HG02642 (cell line): ENCODE measurements around the gene TCFL5.

Experiments used
- ATAC-seq: cut with Tn5 transposase; IDR thresholded peaks from one replicate; pipeline ENCODE4 v1.9.1; 2021; ENCODE audit warnings: mild to moderate bottlenecking; ENCODE audit not compliant: unreplicated experiment, poor library complexity

The TCFL5 gene

GRCh38 chr20:62802026-62802712 is 59.5 kb downstream of the TCFL5 start:
- no peak for ATAC-seq

- ATAC-seq, result no peak
Measured at GRCh38 chr20:62801284-62802010, 60.2 kb downstream of the TCFL5 start.

GRCh38 chr20:62800314-62801259 is 61.0 kb downstream of the TCFL5 start:
- ATAC-seq, result no peak

- no peak for ATAC-seq
Measured at GRCh38 chr20:62799873-62800272, 61.7 kb downstream of the TCFL5 start.

- no peak for ATAC-seq
Measured at GRCh38 chr20:62799459-62799858, 62.2 kb downstream of the TCFL5 start.

- ATAC-seq, result no peak
Measured at GRCh38 chr20:62799036-62799435, 62.6 kb downstream of the TCFL5 start.

- ATAC-seq, result no peak
Measured at GRCh38 chr20:62797671-62798532, 63.7 kb downstream of the TCFL5 start.

- no peak for ATAC-seq
Measured at GRCh38 chr20:62796699-62797491, 64.7 kb downstream of the TCFL5 start.

GRCh38 chr20:62795023-62795761 is 66.4 kb downstream of the TCFL5 start:
- no peak for ATAC-seq

GRCh38 chr20:62794007-62794724 is 67.5 kb downstream of the TCFL5 start:
- ATAC-seq, result peak; percentile 75

- no peak for ATAC-seq
Measured at GRCh38 chr20:62793757-62794006, 67.9 kb downstream of the TCFL5 start.

GRCh38 chr20:62792940-62793756 is 68.5 kb downstream of the TCFL5 start:
- no peak for ATAC-seq

GRCh38 chr20:62792182-62792939 is 69.3 kb downstream of the TCFL5 start:
- ATAC-seq, result no peak

GRCh38 chr20:62791301-62792181 is 70.1 kb downstream of the TCFL5 start:
- no peak for ATAC-seq
